Fibroblast of skin of scalp (primary cell): ENCODE results near the gene SPIRE1.
"Not testable (repeated sequence)": the region's sequence is repeated elsewhere in the genome, so short reads cannot be mapped to it uniquely, and the experiment has no call there.

Experiments
- DNase-seq: peaks from one replicate; pipeline ENCODE4 v3.0.0-alpha.2; 2013

The SPIRE1 gene

DNA sequence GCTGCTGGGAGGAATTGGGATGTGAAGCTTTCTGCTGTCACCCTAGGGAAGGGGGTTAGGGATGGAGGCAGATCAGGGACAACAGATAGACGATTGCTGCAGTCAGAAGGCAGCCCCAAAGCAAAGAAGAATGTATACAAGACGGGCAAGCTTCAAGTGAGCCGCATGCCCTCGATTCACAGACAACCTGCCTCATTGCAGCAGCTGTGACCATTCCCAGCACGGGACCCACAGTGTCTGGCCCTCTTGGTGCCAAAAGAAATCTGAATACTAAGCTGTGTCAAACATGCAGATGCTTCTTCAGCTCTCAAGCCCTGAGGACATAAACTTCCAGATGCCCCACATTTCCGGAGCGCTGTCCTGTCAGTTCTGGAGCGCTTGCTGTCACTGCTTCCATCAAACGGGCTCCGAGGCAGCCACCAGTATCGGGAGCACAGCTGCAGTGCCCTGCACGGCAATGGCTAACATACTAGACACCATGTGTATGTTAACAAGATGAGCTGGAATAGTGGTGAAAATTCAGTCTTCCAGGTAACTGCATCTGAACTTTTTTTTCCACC lies 216.4 kb downstream of the SPIRE1 start:
- DNase-seq, result no peak

DNA sequence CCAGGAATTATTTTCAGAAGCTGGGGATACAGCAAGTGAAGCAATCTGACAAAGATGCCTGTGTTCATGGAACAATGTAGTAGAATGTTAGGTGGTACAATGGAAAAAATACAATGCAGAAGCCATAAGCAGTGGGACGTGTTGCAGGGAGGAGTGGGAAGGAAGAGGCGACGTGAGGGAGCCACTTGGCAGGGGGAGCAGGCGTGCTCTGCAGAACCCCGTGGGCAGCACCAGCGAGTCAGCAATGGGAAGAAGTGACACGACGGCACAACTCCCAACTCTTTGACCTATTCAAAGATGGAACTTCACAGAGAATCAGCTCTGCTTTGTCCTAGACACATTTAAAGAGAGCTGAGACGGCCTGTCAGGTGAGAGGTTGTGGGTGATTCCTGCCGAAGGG lies 219.7 kb downstream of the SPIRE1 start:
- DNase-seq, result no peak

DNA sequence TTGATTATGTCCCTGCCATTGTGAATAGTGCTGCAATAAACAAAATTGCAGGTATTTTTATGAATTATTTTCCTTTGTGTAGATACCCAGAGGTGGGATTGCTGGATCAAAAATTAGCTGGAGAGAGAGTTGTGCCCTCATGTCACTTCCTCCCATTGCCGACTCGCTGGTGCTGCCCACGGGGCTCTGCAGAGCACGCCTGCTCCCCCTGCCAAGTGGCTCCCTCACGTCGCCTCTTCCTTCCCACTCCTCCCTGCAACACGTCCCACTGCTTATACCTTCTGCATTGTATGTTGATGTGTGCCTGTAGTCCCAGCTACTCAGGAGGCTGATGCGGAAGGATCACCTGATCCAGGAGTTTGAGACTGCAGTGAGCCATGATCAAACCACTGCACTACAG lies 222.0 kb downstream of the SPIRE1 start:
- DNase-seq, result no peak

DNA sequence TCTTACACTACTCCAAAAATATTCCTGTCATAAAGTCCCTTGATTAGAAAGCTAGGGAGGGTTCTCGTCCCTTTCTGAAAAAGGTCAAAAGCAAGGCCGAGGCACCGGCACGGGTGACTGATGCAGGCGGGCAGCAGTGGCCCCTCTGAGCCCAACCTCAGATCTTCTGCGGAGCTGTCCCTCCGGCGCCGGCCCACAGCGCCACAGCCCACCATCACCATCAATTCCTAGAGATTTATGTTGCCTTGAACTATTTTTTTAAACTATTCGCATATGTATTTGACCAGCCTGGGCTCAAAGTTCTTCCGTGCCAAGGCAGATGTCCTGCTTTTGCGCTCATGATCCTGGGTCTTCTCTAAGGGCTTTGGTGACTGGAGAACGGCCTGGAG lies 223.4 kb downstream of the SPIRE1 start:
- DNase-seq, result no peak

DNA sequence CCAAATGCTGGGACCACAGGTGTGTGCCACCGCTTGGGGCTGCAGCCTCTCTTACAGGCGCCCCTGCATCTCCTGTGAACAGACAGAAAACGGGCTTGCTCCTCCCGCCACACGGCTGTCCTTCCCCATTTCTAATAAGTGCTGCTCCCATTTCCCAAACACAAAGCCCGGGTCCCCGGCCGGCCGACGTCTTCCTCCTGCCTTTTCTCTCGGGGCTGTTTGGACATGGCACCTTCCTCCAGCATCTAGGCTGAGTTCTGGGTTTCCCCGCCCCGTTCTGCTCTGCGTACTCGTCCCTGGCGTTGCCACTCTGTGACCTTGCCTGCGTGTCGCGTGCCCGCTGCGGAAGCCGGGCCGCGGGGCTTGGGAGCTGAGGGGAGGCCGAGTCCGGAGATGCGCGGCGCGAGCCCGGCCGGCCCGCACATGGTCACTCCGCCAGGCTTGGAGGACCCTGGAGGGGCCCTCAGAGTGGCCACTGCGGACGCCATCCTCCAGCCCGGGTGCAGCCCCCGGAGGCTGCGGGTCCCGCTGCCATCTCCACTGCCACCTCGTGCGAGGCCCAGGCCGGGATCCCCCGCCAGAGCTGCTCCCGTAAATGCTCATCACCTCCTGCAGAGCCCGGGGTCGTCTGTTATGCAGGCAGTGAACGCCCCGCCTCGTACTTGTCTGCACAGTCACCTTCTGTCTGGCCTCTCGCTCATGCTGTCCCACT lies 223.9 kb downstream of the SPIRE1 start:
- DNase-seq, result no peak

DNA sequence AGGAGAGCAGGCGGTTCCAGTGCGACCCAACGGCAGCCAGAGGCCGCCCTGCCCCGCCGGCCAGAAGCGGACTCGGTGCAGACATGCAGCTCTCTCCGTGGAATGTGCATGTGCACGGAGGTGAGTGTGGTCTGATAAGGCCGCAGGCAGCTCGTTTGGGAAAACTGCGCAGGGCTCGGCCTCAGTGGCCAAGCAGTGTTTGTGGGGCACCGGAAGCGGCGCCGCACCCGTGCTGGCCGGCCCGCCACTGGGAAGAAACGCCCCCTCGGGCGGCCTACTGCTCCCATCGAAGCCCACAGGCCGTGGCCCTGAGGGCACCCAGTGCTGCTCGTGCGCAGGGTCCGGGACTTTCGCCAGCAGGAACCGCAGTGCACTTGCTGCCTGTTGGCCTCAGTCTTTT lies 225.0 kb downstream of the SPIRE1 start:
- DNase-seq, result no peak

DNA sequence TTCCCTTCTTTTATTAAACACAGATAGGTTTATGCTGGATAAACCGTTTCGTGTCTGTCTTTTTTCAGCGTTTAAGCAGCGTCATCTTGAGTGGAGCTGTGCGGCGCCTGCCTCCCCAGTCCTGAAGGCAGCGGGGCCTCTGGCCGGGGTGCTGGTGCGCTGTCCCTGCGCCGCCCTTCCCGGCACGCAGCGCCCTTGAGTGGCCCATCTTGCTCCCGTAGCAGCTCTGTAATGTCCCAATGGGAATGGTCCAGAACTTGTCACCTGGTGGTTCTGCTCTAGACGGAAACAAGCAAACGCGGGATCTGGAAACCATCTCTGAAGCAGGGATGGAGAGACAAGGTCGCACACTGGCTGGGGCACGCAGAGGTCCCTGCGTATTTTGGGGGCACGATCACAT lies 225.7 kb downstream of the SPIRE1 start:
- no peak for DNase-seq

DNA sequence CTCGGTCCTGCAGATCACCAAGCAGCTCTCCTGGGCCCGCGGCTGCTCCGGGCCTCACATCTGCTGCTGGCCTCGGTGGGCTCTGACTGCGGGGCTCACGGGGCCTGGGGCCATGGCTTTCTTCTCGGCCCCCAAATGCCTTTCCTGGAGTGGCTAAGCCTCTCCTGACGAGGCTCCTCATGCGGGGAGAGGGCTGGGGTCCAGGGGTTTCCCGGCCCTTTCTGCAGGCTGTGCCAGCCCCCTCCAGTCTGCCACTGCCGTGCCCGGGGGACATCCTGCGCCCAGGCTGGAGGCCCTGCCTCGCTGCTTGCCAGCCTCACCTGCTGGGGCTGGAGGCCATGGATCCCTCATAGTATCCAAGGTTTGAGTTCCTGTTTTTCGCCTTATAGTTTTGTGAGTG lies 226.3 kb downstream of the SPIRE1 start:
- no peak for DNase-seq

DNA sequence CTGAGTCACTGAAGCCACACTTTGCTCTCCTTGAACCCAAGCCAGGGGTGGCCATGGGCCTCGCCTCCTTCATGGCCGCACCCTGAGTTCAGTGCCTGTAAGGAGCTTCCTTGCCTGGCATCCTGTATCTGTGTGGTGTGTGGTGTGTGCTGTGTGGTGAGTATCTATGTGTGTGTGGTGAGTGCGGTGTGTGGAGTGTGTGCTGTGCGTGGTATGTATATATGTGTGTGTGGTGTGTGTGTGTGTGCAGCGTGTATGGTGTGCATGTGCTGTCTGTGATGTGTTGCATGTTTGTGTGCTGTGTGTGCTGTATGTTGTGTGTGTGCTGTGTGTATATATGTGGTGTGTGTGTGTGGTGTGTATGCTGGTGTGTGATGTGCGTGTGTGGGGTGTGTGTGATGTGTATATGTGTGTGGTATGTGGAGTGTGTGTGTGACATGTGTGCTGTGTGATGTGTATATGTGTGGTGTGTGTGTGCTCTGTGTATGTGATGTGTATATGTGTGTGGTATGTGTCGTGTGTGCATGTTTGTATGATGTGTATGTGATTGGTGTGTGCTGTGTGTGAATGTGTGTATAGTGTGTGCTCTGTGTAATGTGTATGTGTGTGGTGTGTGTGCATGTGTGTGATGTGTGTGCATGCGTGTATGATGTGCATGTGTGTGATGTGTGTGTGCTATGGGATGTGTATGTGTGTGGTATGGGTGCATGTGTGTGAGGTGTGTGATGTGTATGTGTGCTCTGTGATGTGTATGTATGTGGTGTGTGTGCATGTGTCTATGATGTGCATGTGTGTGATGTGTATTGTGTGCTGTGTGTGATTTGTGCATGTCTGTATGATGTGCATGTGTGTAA lies 227.5 kb downstream of the SPIRE1 start:
- DNase-seq, result no peak

DNA sequence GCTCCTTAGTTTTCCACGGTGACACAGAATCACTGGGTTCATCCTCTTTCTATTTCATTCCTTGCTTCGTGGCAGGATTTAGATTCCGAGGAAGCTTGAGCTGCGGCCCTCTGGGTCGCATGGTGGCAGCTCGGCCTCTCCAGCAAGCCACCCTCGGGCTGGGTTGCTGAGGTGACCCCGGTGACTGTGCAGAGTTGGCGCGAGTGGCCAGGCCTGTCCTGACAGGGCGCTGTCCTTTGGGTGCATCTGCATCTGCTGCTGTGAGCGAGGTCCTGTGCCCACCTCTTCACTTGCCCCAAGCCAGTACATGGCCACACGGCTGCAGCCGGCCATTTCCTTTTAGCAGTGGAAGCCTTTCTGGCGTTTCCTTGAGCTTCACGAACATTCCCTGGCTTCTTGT lies 228.4 kb downstream of the SPIRE1 start:
- DNase-seq, result no peak

DNA sequence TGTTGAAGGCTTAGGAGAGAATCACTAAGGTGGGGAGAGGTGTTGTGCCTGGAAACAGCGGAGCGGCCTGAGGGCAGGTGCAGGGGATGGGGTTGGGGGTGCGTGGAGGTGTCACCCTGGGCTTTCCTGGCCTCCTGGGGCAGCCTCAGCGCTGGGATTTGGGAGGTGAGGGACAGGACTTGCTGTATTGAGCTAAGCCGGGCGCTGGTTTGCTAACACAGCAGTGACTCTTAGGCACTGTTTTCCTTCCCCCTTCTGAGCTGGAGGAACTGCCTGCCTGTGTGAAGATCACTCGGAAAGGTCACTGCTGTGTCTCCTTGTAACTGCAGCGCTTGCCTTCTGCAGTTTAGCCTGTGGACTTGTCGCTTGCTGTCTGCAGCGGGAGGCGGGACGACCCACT lies 229.0 kb downstream of the SPIRE1 start:
- DNase-seq, result no peak

DNA sequence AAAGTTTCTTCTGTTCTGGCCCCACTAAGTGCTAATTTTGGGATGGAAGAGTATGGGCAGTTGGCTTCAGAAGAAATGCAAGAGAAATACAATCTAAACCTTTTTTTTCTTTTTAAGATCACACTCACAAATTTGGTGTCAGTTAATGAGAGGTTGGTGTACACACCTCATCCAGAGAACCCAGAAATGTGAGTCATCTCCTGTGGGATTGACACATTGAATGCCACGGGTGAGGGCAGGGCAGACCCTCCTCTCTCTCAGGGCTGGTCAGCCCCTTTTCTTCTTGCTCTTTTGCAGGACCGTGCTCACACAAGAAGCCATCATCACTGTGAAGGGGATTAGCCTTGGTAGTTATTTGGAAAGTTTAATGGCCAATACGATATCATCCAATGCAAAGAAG lies 231.0 kb downstream of the SPIRE1 start:
- no peak for DNase-seq

DNA sequence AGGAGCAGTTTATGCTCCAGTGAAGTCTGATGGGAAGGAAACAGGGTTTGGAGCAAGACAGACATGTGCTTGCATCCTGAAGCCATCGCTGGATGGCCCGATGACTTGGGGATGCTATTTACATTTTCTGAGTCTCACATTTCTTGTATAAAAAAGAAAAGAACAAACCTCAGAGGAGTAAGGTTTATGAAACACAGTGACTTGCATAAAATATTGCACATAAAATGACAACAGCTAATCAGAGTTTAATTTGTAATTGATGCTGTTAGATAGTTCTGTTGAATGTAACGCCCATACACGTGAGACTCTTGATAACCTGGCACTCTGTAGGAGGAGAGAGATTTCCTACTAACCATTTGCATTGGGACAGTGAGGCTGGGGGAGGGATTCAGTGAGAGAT lies 233.7 kb downstream of the SPIRE1 start:
- DNase-seq, result no peak

DNA sequence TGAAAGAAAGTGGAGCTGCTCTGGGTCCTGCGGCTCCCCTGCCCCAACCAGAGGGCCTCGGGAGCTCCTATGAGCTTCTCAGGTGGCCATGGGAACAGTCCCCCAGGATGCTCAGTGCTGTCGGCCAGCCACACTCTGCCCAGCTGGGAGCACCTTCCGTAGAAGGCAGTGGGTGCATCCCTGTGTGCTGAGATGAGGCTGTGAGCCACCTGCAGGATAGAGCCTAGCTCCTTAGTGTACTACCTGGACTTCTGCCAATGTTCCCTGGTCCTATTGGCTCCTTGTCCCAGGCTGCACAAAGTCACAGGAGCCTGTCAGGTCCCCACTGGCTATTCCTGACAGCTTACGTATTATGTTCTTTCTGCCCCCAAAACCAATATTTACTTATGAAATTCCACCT lies 234.1 kb downstream of the SPIRE1 start:
- DNase-seq, result no peak

DNA sequence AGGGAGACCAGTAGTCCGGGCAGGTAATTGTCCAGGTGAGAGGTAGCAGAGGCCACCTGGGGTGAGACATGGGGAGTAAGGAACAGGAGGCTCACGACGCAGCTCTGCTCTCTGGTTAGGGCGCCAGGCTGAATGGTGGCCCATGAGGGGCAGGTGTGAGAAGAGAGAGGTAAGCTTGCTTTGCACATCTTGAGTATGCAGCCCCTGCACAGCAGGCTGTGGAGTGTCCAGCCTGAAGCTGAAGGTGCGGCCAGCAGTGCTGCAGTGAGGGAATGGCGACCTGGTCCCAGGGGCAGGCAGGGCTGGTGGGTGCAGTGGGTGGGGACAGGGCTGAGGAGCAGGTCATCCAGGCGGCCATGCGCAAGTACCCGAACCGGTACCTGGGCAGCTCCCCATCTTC lies 234.5 kb downstream of the SPIRE1 start:
- DNase-seq, result no peak

DNA sequence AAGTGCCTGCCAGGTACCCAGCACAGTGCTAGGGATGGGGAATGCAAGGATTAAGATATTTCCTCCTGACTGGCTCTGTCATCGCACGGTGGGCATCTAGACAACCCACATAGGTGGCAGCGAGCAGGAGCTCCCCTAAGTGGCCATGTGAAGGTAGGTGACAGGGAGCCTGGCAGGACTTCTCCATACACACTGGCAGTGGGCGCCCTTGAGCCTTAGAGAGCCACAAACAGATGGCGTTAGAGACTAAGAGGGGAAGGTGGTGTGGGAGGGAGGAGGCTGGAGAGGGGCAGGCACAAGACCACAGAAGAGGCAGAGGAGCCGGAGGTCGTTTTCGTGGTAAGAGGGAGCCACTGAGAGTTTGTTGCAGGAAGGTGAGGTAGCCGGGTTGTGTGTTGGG lies 235.0 kb downstream of the SPIRE1 start:
- no peak for DNase-seq

DNA sequence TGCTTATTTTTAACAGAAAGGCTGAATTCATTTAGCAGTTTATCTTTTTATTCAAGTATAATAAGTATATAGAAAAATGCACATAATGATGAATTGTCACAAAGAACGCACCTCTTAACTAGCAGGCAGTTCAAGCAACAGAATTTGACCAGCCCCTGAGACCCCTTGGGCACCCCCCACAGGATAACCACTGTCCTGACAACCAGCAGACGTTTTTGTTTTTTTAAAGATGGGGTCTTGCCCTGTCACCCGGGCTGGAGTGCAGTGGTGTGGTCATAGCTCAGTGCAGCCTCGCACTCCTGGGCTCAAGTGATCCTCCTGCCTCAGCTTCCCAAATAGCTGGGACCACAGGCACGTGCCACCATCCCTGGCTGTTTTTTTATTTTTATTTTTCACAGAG lies 236.2 kb downstream of the SPIRE1 start:
- DNase-seq, result no peak

DNA sequence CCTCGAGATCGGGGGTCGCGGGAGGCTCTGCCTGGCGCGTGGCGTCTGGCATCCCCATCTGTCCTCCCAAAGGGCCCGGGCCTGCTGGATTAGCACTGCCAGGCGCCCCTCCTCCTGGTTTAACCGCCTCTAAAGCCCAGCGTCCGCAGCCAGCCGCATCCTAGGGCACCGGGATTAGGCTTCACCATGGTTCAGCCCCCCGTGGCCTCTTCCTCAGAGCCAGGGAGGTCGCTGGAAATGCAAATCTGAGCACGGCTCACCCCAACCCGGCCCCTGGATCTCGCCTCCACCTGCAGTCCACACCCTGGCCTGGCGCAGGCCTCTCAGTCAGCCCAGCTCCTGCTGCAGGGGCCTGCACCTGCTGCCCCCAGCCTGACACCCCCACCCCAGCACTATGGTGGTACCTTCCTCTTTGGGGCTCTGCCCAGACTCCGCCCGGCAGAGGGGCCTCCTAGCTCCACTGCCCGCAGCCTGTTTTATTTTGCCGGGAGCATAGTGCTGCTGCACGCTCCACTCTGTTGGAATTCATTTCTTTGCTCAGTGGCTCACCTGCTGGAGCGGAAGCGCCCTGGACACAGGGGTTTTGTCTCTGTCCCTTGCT lies 237.0 kb downstream of the SPIRE1 start:
- DNase-seq, result no peak

DNA sequence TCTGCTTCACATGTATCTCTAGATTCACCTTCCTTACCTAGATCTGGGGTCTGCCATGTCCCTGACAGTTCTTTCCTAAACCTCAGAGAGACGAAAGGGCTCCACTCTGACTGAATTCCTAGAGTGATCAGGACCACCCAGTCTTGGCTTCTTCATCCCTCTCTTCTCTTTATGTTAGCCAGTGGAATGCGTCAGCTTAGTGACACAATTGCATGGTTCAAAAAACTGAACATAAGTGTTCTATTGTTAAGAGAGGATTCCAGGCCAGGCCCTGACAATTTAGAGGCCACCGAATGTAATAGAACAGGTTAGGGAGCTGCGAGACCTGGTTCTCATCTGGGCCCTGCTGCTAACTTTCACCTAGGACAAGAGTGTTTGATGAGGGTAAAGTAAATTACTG lies 240.2 kb downstream of the SPIRE1 start:
- no peak for DNase-seq

DNA sequence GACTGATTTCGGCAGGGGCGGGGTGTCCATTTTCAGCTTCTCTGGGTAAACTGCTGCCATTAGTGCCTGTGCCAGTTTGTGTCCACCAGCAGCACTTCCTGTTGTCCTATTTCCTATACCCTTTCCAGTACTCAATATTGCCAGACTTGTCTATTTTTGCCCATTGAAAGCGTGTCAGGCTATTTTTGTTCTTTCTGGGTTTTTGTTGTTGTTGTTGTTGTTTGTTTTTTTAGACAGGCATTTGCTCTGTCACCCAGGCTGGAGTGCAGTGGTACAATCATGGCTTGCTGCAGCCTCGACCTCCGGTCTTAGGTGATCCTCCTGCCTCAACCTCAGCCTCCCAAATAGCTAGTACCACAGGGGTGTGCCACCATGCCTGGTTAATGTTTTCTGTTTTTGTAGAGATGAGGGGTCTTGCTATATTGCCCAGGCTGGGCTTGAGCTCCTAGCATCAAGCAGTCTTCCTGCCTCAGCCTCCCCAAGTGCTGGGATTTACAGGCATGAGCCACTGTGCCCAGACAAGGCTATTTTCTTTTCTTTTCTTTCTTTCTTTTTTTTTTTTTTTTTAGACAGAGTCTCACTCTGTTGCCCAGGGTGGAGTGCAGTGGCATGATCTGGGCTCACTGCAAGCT lies 241.7 kb downstream of the SPIRE1 start:
- DNase-seq, result no peak

DNA sequence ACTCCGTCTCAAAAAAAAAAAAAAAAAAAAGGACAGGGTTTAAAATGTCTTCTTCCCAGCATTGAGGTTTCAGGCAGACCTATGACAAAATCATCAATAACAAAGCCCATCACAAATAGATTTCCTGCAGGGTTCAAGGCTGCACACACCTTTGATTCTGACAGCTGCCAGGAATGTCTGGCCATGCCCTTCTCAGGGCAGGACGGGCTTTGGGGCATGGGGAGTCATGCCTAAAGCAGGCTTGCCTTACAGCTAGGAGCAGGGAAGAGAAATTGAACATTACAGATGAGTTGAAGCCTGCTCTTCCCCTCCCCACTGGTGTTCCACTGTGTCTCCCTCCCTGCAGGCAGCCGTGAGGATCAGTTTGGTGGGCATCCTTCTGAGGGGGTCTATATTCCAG lies 246.5 kb downstream of the SPIRE1 start:
- DNase-seq, result no peak

DNA sequence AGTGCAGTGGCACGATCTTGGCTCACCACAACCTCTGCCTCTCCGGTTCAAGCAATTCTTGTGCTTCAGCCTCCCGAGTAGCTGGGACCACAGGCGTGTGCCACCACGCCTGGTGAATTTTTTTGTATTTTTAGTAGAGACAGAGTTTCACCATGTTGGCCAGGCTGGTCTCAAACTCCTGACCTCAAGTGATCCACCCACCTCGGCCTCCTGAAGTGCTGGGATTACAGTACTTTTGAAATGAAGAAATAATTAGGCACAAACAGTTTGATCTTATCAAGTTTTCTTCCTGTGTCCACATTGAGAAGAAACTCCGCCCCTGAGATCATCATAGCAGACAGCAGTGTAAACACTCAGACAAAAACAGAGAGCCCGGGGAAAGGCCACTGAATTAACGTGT lies 247.2 kb downstream of the SPIRE1 start:
- not testable (repeated sequence) for DNase-seq

DNA sequence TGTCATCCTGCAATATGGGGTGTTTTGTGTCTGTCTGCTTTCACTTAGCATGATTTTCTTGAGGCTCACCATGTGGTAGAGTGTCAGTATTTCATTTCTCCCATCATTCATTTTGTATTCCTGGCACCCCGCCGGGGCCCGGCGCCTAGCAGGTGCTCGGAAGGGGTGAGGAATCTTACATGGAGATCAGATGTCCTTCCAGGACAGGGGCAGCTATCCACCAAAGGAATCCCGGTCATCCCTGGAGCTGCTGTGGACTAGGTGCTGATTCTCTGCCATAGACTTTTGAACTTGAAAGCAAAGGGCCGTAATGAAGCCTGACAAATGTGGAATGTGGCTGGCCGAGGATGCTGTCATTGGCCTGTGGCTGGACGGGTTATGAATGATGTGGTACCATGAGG lies 247.8 kb downstream of the SPIRE1 start:
- DNase-seq, result no peak
